IMR-90 (cell line): Measurements from ENCODE around the gene RASGRP2. TPM values are rescaled to one million over a fixed set of nuclear protein-coding genes. Genes with fewer than 3 reads are reported as not detected.

Experiments used
- ATAC-seq: fragments of 200-7000 bp; cut with Tn5 transposase; 2 replicates; pipeline ENCODE4 v1.9.1; 2020; ENCODE audit warnings: low read depth, mild to moderate bottlenecking, moderate library complexity
- BruUV-seq: library from RNA; stranded (reverse); fragments of 400-500 nt; replicated peaks from 2 replicates; lab custom pipeline; 2021; lab: Mats Ljungman, UMichigan
- CTCF ChIA-PET: fragments of 300-600 bp; formaldehyde crosslinking; extraction: SDS; loops from one replicate; lab custom pipeline; 2021; ENCODE audit warnings: antibody characterized with exemption; lab: Yijun Ruan, JAX
- POLR2A ChIA-PET: fragments of 300-600 bp; sonication (Branson Sonifier 250); formaldehyde crosslinking; loops from one replicate; lab custom pipeline; 2022; ENCODE audit warnings: antibody characterized with exemption; ENCODE audit not compliant: unreplicated experiment; lab: Charles Lee
- DNase-seq: peaks from one replicate; pipeline ENCODE4 v3.0.0; 2013
- H2AFZ ChIP-seq: replicated peaks from 2 replicates; pipeline ENCODE3; 2013; ENCODE audit warnings: low read length, mild to moderate bottlenecking; ENCODE audit not compliant: poor library complexity
- H2AK5ac ChIP-seq: 2 replicates; pipeline ENCODE4 v1.6.1; 2013; ENCODE audit warnings: low read depth, low read length, inconsistent platforms
- H2AK9ac ChIP-seq: replicated peaks from 2 replicates; pipeline ENCODE3; 2013; ENCODE audit warnings: mild to moderate bottlenecking, low read depth, low read length, moderate library complexity; ENCODE audit not compliant: poor library complexity
- H2BK120ac ChIP-seq: 2 replicates; pipeline ENCODE4 v1.6.1; 2013; ENCODE audit warnings: low read depth, low read length, inconsistent platforms
- H2BK15ac ChIP-seq: 3 replicates; pipeline ENCODE4 v1.6.1; 2013; ENCODE audit warnings: low read depth, low read length, inconsistent platforms
- H2BK20ac ChIP-seq: 2 replicates; pipeline ENCODE4 v1.6.1; 2013; ENCODE audit warnings: low read depth, mild to moderate bottlenecking, inconsistent platforms, low read length, moderate library complexity
- H2BK5ac ChIP-seq: 2 replicates; pipeline ENCODE4 v1.6.1; 2013; ENCODE audit warnings: mild to moderate bottlenecking, low read depth, low read length, inconsistent platforms; ENCODE audit not compliant: poor library complexity, severe bottlenecking
- H3K14ac ChIP-seq: replicated peaks from 2 replicates; pipeline ENCODE4 v1.6.1; 2013; ENCODE audit warnings: low read depth, low read length, inconsistent platforms
- H3K18ac ChIP-seq: 2 replicates; pipeline ENCODE4 v1.6.1; 2013; ENCODE audit warnings: low read depth, low read length, control low read depth
- H3K23ac ChIP-seq: 2 replicates; pipeline ENCODE4 v1.6.1; 2013; ENCODE audit warnings: low read depth, low read length, inconsistent platforms
- H3K27ac ChIP-seq: 2 replicates; pipeline ENCODE4 v1.5.1; 2013; ENCODE audit warnings: mild to moderate bottlenecking, control low read depth, low read length; ENCODE audit not compliant: insufficient read depth
- H3K27me3 ChIP-seq: 2 replicates; pipeline ENCODE4 v1.6.1; 2013; ENCODE audit warnings: low read length; ENCODE audit not compliant: control insufficient read depth, insufficient read depth
- H3K36me3 ChIP-seq: 2 replicates; pipeline ENCODE4 v1.6.1; 2013; ENCODE audit warnings: low read length, mixed read lengths; ENCODE audit not compliant: control insufficient read depth, insufficient read depth
- H3K4ac ChIP-seq: 2 replicates; pipeline ENCODE4 v1.6.1; 2013; ENCODE audit warnings: low read depth, low read length, inconsistent platforms
- H3K4me1 ChIP-seq: 2 replicates; pipeline ENCODE4 v1.6.1; 2013; ENCODE audit warnings: low read length, mixed read lengths; ENCODE audit not compliant: control insufficient read depth, insufficient read depth
- H3K4me2 ChIP-seq: 2 replicates; pipeline ENCODE4 v1.6.1; 2013; ENCODE audit warnings: low read depth, mild to moderate bottlenecking, control low read depth, low read length, moderate library complexity
- H3K4me3 ChIP-seq: 2 replicates; pipeline ENCODE4 v1.5.1; 2013; ENCODE audit warnings: low read depth, mild to moderate bottlenecking, control low read depth, low read length, moderate library complexity; ENCODE audit not compliant: insufficient read depth
- H3K56ac ChIP-seq: 2 replicates; pipeline ENCODE4 v1.6.1; 2013; ENCODE audit warnings: low read length, inconsistent platforms; ENCODE audit not compliant: insufficient read depth; ENCODE audit errors: extremely low read depth
- H3K79me1 ChIP-seq, 2 experiments: 2 replicates each; pipeline ENCODE4 v1.6.1; 2013; ENCODE audit warnings: low read length in 2 of 2, inconsistent platforms in 1 of 2, low read depth in 1 of 2
- H3K9ac ChIP-seq: 2 replicates; pipeline ENCODE4 v1.6.1; 2013; ENCODE audit warnings: low read depth, low read length, control low read depth
- H3K9me1 ChIP-seq: 2 replicates; pipeline ENCODE4 v1.6.1; 2013; ENCODE audit warnings: low read length, inconsistent platforms; ENCODE audit not compliant: insufficient read depth
- H3K9me3 ChIP-seq: 2 replicates; pipeline ENCODE4 v1.6.1; 2013; ENCODE audit warnings: low read length; ENCODE audit not compliant: control insufficient read depth, insufficient read depth
- H4K20me1 ChIP-seq: 2 replicates; pipeline ENCODE4 v1.6.1; 2013; ENCODE audit warnings: low read length, inconsistent platforms; ENCODE audit not compliant: insufficient read depth
- H4K5ac ChIP-seq: 2 replicates; pipeline ENCODE4 v1.6.1; 2013; ENCODE audit warnings: mild to moderate bottlenecking, low read depth, low read length, control low read depth
- H4K8ac ChIP-seq, 2 experiments: 2 replicates each; pipeline ENCODE4 v1.6.1; 2013; ENCODE audit warnings: low read depth in 2 of 2, low read length in 2 of 2, control low read depth in 1 of 2, inconsistent platforms in 1 of 2
- H4K91ac ChIP-seq: 2 replicates; pipeline ENCODE4 v1.6.1; 2013; ENCODE audit warnings: low read depth, low read length, inconsistent platforms; ENCODE audit not compliant: insufficient read depth
- CEBPB ChIP-seq: IDR thresholded peaks from 2 replicates; pipeline ENCODE4 v1.6.1; 2012; ENCODE audit warnings: low read depth, low read length, improper control_type of control experiment
- CHD1 ChIP-seq: IDR thresholded peaks from 2 replicates; pipeline ENCODE4 v1.6.1; 2012; ENCODE audit warnings: low read depth, low read length, improper control_type of control experiment
- FOS ChIP-seq: fragments of 150-350 bp; IDR thresholded peaks from 2 replicates; pipeline ENCODE4 v1.6.1; 2016; ENCODE audit warnings: low read depth, low read length
- MAZ ChIP-seq: IDR thresholded peaks from 2 replicates; pipeline ENCODE4 v1.6.1; 2012; ENCODE audit warnings: low read depth, mild to moderate bottlenecking, low read length, improper control_type of control experiment, moderate library complexity, borderline replicate concordance
- RAD21 ChIP-seq: IDR thresholded peaks from 2 replicates; pipeline ENCODE4 v1.6.1; 2012; ENCODE audit warnings: low read length, improper control_type of control experiment
- RCOR1 ChIP-seq: IDR thresholded peaks from 2 replicates; pipeline ENCODE4 v1.6.1; 2012; ENCODE audit warnings: mild to moderate bottlenecking, low read length, improper control_type of control experiment; ENCODE audit not compliant: insufficient replicate concordance
- RFX5 ChIP-seq: IDR thresholded peaks from 2 replicates; pipeline ENCODE4 v1.8.0; 2012; ENCODE audit warnings: low read depth, mild to moderate bottlenecking, low read length, moderate library complexity
- WGBS, 2 experiments: methylation state at CpG; one replicate each; pipeline versions ENCODE4 v1.1.5 to v1.1.7; 2013; ENCODE audit warnings: missing lambda C conversion rate in 2 of 2; ENCODE audit not compliant: insufficient read length in 1 of 2; ENCODE audit errors: extremely low coverage in 2 of 2; 5-methylcytosine and 5-hydroxymethylcytosine counted together
- dilution Hi-C: fragments of 300-500 bp; cut with HindIII; formaldehyde crosslinking; loops from one replicate; pipeline ENCODE4 v1.14.3; 2018; ENCODE audit warnings: low sequenced_read_pairs; ENCODE audit not compliant: unreplicated experiment
- in situ Hi-C: fragments of 300-500 bp; cut with MboI; formaldehyde crosslinking; loops from 3 replicates; pipeline ENCODE4 v1.14.3; 2019; ENCODE audit warnings: low sequenced_read_pairs, inconsistent platforms, mixed read lengths
- intact Hi-C: fragments of 100-400 bp; cut with micrococcal nuclease; formaldehyde crosslinking; loops from 2 replicates; pipeline ENCODE4 v1.10.0; 2022
- polyA plus RNA-seq, 3 experiments: library from polyadenylated mRNA; depleted of rRNA; stranded (reverse); fragments of >200 nt; gene quantifications; 2 replicates each; pipeline ENCODE4 v1.2.3, GENCODE V29; 2012; ENCODE audit warnings: low replicate concordance in 1 of 3
- total RNA-seq: library from RNA; depleted of rRNA; stranded (reverse); fragments of >200 nt; gene quantifications from 2 replicates; pipeline ENCODE4 v1.2.3, GENCODE V29; 2012
- TF ChIP-seq, protein P1 (sequence below): fragments of 150-350 bp; IDR thresholded peaks from 2 replicates; pipeline ENCODE4 v1.6.1; 2016; ENCODE audit warnings: low read depth, mild to moderate bottlenecking, low read length, moderate library complexity, borderline replicate concordance

RASGRP2 gene
- total and polyA plus RNA-seq, 2 of the 4 experiments (the other 2 are of a cell fraction) = 1.2 TPM; not detected in 1

DNA sequence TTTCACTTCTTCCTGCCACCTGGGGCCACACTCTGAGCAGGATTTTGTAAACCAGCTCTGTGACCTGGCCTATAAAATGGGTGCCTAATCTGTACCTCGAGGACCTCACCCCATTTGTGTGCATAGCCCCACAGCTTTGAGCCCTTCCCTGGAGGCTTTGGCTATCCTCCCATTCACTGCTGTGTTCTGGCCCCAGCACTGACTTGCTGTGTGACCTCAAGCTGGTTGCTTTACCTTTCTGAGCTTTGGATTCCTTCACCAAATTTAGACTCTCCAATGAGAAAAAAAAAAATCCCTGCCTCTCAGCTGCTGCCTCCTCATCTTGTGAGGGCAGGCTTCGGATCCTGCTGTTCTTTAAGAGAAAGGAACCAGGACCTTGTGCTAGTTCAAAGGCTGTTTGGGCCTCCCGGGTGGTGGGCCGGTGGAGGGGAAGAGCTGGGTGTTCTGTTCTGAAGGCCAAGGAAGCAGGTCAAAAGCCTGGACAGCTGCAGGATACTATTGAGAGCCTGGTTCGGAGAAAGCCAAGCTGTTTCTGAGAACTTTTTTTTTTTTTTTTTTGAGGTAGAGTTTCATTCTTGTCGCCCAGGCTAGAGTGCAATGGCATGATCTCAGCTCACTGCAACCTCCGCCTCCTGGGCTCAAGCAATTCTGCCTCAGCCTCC lies 16.9 kb upstream of the RASGRP2 start:
- intact Hi-C loops = no loop called here
- Histone ChIP-seq H3K18ac (no peak overlapping the region), H2AFZ (no peak overlapping the region), H3K4me3 (no peak overlapping the region), H3K9ac (no peak overlapping the region), H2BK120ac (no peak overlapping the region), H3K23ac (no peak overlapping the region), H2AK9ac (no peak overlapping the region), H4K91ac (no peak overlapping the region), H2BK20ac (no peak overlapping the region), H2AK5ac (no peak overlapping the region), H2BK15ac (no peak overlapping the region), H4K20me1 (peaks cover 35% of the 10 kb centered on the region), H3K4me1 (peaks cover 18% of the 10 kb centered on the region), H3K4ac (no peak overlapping the region), H3K4me2 (no peak overlapping the region), H3K27ac (no peak overlapping the region), H3K27me3 (no peaks in the 10 kb centered on the region), H4K5ac (no peak overlapping the region), H3K14ac (no peak overlapping the region), H2BK5ac (no peak overlapping the region), H3K9me3 (no peaks in the 10 kb centered on the region), H3K56ac (no peak overlapping the region), H3K36me3 (peaks cover 39% of the 10 kb centered on the region), H3K79me1 (peaks cover 10 to 39% of the 10 kb centered on the region in 2 experiments; a peak in 3 of 4 replicates), H4K8ac (no peak overlapping the region), H3K9me1 (peaks cover 18% of the 10 kb centered on the region; the same call in 1 of the 2 replicates)
- ChIA-PET POLR2A (interaction anchor here (0.6 kb wide), 1 partner anchor 743 kb away, joined by 3 read pairs; no protein-coding TSS in a partner anchor), CTCF (no interaction called here)
- DNase-seq (no peak), ATAC-seq (no peak)
- BruUV-seq = no TSS peak
- in situ Hi-C loops = no loop called here
- dilution Hi-C loops = no loop called here
- WGBS, 2 experiments = 57% methylated on average over 3 of the region's 7 CpGs; no CpG with 5 or more reads in 1 of the 2 experiments
- TF ChIP-seq, protein P1, sequence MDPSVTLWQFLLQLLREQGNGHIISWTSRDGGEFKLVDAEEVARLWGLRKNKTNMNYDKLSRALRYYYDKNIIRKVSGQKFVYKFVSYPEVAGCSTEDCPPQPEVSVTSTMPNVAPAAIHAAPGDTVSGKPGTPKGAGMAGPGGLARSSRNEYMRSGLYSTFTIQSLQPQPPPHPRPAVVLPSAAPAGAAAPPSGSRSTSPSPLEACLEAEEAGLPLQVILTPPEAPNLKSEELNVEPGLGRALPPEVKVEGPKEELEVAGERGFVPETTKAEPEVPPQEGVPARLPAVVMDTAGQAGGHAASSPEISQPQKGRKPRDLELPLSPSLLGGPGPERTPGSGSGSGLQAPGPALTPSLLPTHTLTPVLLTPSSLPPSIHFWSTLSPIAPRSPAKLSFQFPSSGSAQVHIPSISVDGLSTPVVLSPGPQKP = no peak
- TF ChIP-seq CEBPB (no peak), RAD21 (no peak), MAZ (no peak), FOS (no peak), CHD1 (no peak), RFX5 (no peak), RCOR1 (no peak)
